Large intestine (tissue), 3 donors: ENCODE results near the gene VKORC1L1. TPM values are rescaled to one million over a fixed set of nuclear protein-coding genes. Genes with fewer than 3 reads are reported as not detected.
"Not testable (repeated sequence)": the region's sequence is repeated elsewhere in the genome, so short reads cannot be mapped to it uniquely, and the experiment has no call there.

Experiments used
- DNase-seq, 2 donors: peaks; one replicate each; pipeline versions ENCODE4 v3.0.0 to v3.0.0-alpha.2; 2013
- H3K27ac ChIP-seq: one replicate; pipeline ENCODE4 v1.5.1; 2013; ENCODE audit warnings: low read length
- H3K27me3 ChIP-seq: 2 replicates; pipeline ENCODE4 v1.6.1; 2013; ENCODE audit warnings: low read length; ENCODE audit not compliant: control insufficient read depth, insufficient read depth
- H3K36me3 ChIP-seq: 2 replicates; pipeline ENCODE4 v1.6.1; 2013; ENCODE audit warnings: low read length; ENCODE audit not compliant: control insufficient read depth, insufficient read depth
- H3K4me1 ChIP-seq: one replicate; pipeline ENCODE4 v1.6.1; 2013; ENCODE audit warnings: low read length; ENCODE audit not compliant: control insufficient read depth, insufficient read depth
- H3K4me3 ChIP-seq: one replicate; pipeline ENCODE4 v1.5.1; 2013; ENCODE audit warnings: low read length
- H3K9me3 ChIP-seq: one replicate; pipeline ENCODE4 v1.6.1; 2013; ENCODE audit warnings: mild to moderate bottlenecking, low read depth, low read length, moderate library complexity; ENCODE audit not compliant: control insufficient read depth
- WGBS: methylation state at CpG from one replicate; pipeline ENCODE4 v1.1.5; 2013; ENCODE audit warnings: low lambda C conversion rate; ENCODE audit not compliant: insufficient coverage; 5-methylcytosine and 5-hydroxymethylcytosine counted together
- polyA plus RNA-seq: library from polyadenylated mRNA; unstranded; fragments of 120-200 nt; gene quantifications from one replicate; pipeline ENCODE4 v1.2.1, GENCODE V29; 2013

Gene VKORC1L1
- polyA plus RNA-seq, 1 donor: 29.3 TPM

DNA sequence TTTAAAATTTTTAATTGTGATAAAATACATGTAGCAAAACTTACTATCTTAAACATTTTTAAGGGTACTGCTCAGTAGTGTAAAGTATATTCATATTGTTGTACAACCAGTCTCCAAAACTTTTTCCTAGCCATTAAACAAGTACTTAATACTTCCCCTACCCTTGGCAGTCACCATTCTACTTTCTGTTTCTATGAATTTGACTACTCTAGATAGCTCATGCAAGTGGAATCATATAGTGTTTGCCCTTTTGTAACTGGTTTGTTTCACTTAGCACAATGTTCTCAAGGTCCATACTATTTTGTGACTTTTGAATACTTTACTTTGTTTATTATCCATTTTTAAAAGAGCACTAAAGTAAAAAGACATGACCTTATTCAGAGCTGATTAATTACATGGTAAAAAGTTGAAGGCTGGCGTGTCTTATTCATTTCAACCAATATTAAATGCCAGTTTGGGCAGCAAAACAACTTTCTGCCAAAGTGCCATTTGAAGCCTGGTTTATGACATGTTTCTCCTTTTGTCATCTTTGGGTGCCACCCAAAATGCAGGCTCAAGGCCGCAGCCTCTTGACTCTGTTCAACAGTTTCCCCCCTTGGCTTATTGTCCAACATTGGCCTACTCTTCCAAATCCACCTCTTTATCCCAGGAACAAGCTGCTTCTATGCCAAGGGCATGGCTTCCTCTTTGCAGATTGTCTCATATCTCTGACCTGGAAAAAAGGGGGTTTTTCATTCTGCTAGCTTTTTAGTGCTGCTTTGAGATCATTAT, 26.0 kb downstream of the VKORC1L1 start:
- WGBS: no CpG with 5 or more reads among the region's 2 CpGs
- not testable (repeated sequence) for H3K36me3 ChIP-seq, H3K4me1 ChIP-seq, H3K4me3 ChIP-seq, DNase-seq, H3K9me3 ChIP-seq, H3K27ac ChIP-seq, H3K27me3 ChIP-seq

DNA sequence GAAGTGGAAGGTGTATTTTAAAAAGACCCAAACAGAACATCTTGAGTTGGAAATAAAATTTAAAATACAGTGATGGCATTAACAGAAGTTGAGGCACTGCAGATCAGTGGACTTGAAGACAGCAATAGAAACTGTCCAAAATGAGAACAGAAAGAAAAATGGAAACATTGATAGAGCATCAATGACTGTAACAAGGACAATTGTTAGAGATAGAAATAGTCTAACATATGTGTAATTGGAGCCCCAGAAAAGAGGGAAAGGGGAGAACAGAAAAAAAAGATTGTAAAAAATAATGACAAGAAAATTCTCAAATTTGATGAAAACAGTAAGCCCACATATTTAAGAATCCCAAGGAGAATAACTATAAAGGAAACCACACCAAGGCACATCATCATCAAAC, 29.4 kb downstream of the VKORC1L1 start:
- peaks cover 2% of the 10 kb centered on the region for H3K36me3 ChIP-seq
- no peak overlapping the region for H3K4me3 ChIP-seq
- peaks cover 3% of the 10 kb centered on the region for H3K4me1 ChIP-seq
- H3K27me3 ChIP-seq: no peaks in the 10 kb centered on the region
- peaks cover 3% of the 10 kb centered on the region for H3K9me3 ChIP-seq
- DNase-seq: no peak
- no peak overlapping the region for H3K27ac ChIP-seq

DNA sequence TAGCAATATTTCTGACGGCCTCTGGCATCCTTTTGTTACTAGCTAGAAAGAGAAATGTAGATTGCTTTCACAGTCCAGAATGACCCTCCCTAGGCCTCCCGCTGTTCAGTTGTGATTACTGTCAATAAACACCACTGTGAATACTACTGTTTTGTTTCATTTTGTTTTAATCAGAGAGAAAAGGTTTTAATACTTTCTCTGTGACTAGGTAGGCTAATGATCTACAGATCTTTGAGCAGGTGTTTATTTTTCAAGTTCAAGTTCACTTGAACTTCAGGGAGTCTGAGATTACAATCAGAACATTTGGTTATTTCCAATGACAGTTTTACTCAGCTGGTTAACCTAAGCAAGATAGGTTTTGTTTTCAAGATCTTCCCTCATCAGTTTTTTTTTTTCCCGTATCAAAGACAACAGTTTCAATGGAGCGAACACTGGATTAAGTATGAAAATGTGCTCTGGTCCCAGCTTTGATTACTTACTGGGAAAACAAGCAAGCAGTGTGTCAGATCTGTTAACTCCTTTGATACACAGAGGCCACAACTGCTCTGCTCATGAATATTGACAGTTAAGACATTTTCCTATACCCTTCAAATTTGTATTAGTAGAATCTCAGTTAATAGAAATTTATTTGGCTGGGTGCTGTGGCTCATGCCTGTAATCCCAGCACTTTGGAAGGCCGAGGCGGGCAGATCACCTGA, 34.8 kb downstream of the VKORC1L1 start:
- no peak overlapping the region for H3K4me3 ChIP-seq
- H3K4me1 ChIP-seq: peaks cover 3% of the 10 kb centered on the region
- peak in 1 of 2 donors; percentile 17 for DNase-seq
- H3K9me3 ChIP-seq: peaks cover 3% of the 10 kb centered on the region
- H3K36me3 ChIP-seq: peaks cover 2% of the 10 kb centered on the region
- no peaks in the 10 kb centered on the region for H3K27me3 ChIP-seq
- 80% methylated on average over 1 of the region's 6 CpGs for WGBS
- H3K27ac ChIP-seq: no peak overlapping the region

DNA sequence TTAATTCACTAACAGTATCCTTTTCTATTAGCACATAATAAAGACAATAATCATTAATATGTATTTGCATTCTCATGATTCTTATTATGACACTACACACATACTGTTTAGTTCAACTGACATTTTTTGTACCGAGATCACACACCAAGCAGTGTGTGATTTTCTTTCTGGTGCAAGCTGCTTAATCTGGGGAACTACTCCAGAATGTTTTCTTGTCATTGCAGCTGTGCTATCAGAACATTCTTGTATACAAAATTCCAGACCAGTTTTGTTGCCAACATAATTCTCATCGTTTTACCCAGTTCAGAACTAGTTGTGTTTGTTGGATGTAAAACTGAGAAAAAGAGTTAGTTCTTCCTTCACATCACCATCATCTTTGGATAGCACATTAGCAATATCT, 37.4 kb downstream of the VKORC1L1 start:
- Histone ChIP-seq H3K27ac (no peak overlapping the region), H3K27me3 (no peaks in the 10 kb centered on the region), H3K9me3 (no peaks in the 10 kb centered on the region), H3K4me1 (peaks cover 3% of the 10 kb centered on the region), H3K36me3 (peaks cover 2% of the 10 kb centered on the region), H3K4me3 (no peak overlapping the region)
- no CpG with 5 or more reads among the region's 2 CpGs for WGBS
- DNase-seq: no peak

DNA sequence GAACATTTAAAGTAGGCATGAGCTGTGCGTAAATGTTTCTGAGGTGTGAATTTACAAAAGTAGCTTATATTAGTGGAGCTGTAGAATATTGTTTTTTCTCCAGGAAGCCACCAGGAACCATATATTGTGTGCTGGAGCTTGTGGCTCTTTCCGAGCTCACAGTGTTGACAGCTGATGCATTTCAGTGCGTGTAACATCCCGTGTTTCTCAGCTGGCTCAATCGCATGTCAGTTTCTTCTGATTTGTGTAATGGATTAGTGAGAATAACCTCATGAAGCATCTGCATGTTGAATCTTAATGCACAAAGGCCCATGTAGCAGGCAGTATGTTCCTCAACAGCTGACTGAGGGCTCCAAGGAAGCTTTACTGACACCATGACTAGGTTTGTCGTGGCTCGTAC, 39.4 kb downstream of the VKORC1L1 start:
- H3K9me3 ChIP-seq: no peaks in the 10 kb centered on the region
- no peaks in the 10 kb centered on the region for H3K27me3 ChIP-seq
- H3K4me1 ChIP-seq: no peaks in the 10 kb centered on the region
- no peak overlapping the region for H3K27ac ChIP-seq
- WGBS: no CpG with 5 or more reads among the region's 7 CpGs
- H3K4me3 ChIP-seq: no peak overlapping the region
- DNase-seq: no peak
- peaks cover 2% of the 10 kb centered on the region for H3K36me3 ChIP-seq

DNA sequence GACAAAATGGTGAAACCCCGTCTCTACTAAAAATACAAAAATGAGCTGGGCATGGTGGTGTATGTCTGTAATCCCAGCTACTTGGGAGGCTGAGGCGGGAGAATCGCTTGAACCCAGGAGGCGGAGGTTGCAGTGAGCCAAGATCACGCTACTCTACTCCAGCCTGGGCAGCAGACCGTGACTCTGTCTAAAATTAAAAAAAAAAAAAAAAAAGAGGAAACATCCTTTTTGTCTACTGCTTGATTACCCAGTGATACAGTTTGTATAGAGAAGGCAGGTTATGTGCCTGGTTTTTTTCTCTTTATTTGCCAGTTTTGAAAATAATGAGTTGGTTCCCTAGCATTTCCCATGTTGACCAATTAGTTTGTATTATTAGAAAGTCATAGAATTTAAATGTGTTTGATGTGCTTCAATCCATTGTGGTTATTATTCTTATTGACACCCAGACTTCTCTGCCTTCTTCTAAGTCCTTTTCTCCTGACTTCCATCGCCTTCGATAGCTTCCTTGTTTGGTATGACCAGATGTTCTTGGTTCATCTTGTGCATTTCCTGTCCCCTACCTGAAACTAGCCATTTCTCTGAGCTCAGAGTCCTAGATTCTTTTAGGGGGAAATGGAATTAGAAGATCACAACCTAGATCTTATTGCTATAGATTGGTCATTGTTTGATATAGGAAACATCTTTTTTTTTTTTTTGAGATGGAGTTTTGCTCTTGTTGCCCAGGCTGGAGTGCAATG, 43.2 kb downstream of the VKORC1L1 start:
- no peaks in the 10 kb centered on the region for H3K4me1 ChIP-seq
- no peaks in the 10 kb centered on the region for H3K27me3 ChIP-seq
- no peak overlapping the region for H3K4me3 ChIP-seq
- H3K27ac ChIP-seq: no peak overlapping the region
- no peak for DNase-seq
- H3K9me3 ChIP-seq: no peaks in the 10 kb centered on the region
- peaks cover 2% of the 10 kb centered on the region for H3K36me3 ChIP-seq
- WGBS: 100% methylated on average over 1 of the region's 8 CpGs

DNA sequence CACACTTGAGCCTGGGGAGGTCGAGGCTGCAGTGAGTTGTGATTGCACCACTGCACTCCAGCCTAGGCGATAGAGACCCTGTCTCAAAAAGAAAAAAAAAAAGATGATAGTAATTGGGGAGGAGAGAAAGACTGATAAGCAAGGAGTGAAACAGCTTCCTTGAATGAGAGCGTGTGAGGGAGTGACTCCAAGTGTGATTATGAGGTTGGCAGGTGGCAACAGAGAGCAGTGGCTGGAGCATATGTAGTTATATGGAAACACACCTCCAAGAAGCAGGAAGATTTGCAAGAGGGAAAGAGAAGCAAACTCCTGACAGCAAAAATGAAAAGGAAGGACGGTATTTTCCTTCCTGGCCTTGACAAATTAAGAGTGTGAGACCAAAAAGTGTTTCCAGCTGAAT, 50.4 kb downstream of the VKORC1L1 start:
- peak in 1 of 2 donors; percentile 27 for DNase-seq
- Histone ChIP-seq H3K4me3 (no peak overlapping the region), H3K27ac (no peak overlapping the region), H3K27me3 (no peaks in the 10 kb centered on the region), H3K36me3 (no peaks in the 10 kb centered on the region), H3K4me1 (peaks cover 8% of the 10 kb centered on the region), H3K9me3 (no peaks in the 10 kb centered on the region)
- 70% methylated on average over 2 of the region's 4 CpGs for WGBS

DNA sequence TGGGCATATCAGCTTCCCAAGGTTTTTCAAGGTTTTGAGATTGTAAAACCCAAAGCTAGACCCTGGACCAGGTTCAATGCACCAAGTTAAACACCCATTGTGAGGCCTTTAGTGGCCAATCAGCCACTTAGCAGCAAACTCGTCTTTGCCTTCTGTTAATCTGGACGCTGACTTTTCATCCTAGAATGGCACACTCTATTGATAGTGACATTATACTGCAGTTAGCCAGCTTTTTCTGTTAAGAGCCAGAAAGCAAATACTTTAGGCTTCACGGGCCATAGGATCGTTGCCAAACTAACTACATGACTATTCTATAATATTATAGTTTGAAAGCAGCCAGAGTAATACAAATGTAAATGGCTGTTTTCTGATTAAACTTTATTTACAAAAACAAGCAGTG, 51.3 kb downstream of the VKORC1L1 start:
- Histone ChIP-seq H3K27ac (no peak overlapping the region), H3K27me3 (no peaks in the 10 kb centered on the region), H3K36me3 (no peaks in the 10 kb centered on the region), H3K9me3 (no peaks in the 10 kb centered on the region), H3K4me1 (peaks cover 8% of the 10 kb centered on the region), H3K4me3 (no peak overlapping the region)
- no peak for DNase-seq
- WGBS: 80% methylated on average over 1 of the region's 4 CpGs

DNA sequence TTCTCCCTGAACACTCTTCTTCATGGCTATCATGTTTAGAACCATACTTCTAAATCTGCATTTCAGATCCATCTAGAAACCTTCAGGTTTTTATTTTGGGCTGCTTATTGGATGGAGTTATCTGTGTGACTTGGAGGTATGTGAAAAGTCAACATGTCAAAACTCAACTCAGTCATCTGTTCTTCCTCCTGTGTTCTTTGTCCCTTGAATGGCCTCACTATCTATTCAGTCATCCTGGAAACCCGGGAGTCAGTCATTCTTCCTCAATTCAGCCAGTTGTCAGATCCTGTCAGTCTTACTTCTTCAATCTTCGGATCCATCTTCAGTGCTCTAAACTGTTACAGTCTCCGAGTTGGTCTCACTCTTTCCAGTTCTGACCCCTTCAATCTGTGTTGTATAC, 52.2 kb downstream of the VKORC1L1 start:
- Histone ChIP-seq H3K4me1 (peaks cover 8% of the 10 kb centered on the region), H3K27ac (no peak overlapping the region), H3K9me3 (no peaks in the 10 kb centered on the region), H3K36me3 (no peaks in the 10 kb centered on the region), H3K27me3 (no peaks in the 10 kb centered on the region), H3K4me3 (no peak overlapping the region)
- peak in 1 of 2 donors; percentile 12 for DNase-seq
- 80% methylated on average over 1 of the region's 3 CpGs for WGBS

DNA sequence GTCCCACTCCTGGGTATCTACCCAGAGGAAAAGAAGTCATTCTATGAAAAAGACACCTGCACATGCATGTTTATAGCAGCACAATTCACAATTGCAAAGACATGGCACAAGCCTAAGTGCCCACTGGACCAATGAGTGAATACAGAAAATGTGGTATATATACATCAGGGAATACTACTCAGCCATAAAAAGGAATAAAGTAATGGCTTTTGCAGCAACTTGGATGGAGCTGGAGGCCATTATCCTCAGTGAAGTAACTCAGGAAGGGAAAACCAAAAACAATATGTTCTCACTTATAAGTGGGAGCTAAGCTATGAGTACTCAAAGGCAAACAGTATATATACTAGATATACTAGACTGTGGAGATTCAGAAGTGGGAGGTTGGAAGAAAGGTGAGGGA, 53.7 kb downstream of the VKORC1L1 start:
- Histone ChIP-seq H3K4me1 (peaks cover 8% of the 10 kb centered on the region), H3K27me3 (no peaks in the 10 kb centered on the region), H3K4me3 (no peak overlapping the region), H3K36me3 (no peaks in the 10 kb centered on the region), H3K27ac (no peak overlapping the region), H3K9me3 (no peaks in the 10 kb centered on the region)
- no peak for DNase-seq
